GM21723 (cell line): ENCODE results near the gene KDM6A.
"Not testable (repeated sequence)": the region's sequence is repeated elsewhere in the genome, so short reads cannot be mapped to it uniquely, and the experiment has no call there.

Experiments
- ATAC-seq: cut with Tn5 transposase; IDR thresholded peaks from one replicate; pipeline ENCODE4 v1.9.1; 2021; ENCODE audit warnings: mild to moderate bottlenecking, moderate library complexity; ENCODE audit not compliant: unreplicated experiment

Gene KDM6A

DNA sequence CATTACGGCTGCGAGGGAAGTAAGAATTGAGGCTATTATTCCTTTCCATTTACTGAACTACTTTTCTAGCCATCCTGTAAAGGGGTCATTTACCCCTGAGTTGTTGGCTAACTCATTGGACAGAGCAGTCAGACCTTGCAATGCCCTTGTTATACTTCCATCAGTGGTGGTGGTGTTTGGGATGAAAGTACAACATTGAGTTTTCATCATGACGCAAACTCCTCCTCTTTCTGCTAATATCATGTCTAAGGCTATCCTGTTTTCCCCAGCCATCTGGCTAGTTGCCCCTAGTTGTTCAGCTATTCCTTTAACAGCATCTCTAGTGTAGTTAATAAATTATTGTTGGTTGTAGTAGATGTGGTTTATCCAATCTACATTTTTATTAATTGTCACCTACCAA is 126.9 kb downstream of the KDM6A start:
- not testable (repeated sequence) for ATAC-seq

GRCh38 chrX:45001048-45001447 is 128.1 kb downstream of the KDM6A start:
- no peak for ATAC-seq

DNA sequence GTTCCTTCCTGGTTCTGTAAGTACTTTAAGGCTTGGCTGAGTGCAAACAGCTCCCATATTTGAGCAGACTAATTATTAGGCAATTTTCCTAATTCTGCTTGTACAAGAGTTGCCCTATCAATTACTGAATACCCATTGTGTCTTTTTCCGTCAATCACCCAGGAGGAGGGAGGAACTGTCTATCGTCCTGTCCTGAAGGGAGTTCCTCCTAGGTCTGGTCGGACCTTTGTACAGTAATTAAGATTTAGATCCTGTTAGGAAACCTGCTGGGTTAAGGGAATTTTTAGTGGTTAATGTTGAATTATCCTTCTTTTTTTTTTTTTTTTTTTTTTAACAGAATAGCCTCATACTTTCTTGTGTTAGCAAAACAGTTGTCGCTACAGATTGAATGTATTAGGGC is 130.1 kb downstream of the KDM6A start:
- ATAC-seq = no peak

- no peak for ATAC-seq
Observed at GRCh38 chrX:45006002-45006800, 133.2 kb downstream of the KDM6A start.

DNA sequence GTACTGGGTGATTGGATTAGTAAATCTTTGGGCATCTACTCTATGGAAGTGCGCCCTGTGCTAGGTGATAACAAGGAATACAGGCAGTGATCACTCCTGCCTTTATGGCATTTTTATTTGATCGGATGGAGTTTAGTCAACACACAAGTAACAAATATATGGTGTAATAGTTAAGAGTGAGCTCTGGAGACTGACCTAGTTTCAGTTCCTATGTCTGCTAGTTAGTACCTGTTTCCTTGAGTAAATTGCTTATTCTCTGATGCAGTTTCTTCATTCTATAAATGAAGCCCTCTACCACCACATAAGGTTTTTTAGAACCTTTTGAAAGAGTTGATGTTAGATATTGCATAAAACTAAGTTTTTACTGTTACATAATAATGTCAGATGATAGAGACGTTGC is 134.6 kb downstream of the KDM6A start:
- ATAC-seq = peak; percentile 95

DNA sequence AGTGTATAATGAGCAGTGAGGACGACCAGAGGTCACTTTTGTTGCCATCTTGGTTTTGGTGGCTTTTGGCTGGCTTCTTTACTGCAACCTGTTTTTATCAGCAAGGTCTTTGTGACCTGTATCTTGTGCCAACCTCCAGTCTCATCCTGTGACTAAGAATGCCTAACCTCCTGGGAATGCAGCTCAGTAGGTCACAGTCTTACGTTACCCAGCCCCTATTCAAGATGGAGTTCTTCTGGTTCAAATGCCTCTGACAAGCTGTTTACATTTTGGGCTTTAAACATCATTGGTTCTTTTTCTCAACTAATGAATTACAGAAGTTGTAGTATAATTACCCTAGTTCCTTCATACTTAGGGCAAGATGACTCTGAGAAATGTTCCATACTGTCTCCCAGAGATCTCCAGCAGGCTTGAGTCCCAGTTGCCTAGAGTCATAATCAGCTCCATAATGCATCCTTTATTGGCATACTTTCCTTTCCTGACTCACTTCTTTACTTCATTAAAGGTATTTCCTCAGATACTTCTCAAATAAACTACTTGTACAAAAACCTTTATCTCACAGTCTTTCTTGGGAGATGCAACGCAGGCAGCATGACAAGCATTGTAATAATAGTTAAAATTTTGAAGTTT is 136.5 kb downstream of the KDM6A start:
- no peak for ATAC-seq

DNA sequence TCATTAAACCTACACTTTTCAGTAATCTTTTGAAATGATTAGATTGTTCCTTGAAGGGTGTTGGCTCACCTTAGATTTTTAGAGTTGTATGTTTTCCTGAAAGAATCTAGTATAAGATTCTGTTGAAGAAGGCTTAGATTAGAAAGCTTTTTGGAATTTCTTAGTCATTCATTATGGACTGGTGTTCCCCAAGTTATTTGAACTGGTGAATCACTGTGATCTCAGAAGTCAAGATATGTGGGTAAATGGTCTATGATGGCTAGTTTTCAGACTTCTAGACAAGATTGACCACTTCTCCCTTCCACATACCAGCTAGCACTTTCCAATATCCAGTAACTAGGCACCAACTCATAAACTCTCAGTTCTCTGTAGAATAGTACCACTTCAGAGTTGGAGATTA is 138.1 kb downstream of the KDM6A start:
- ATAC-seq = no peak

- no peak for ATAC-seq
Observed at GRCh38 chrX:45011597-45011996, 138.6 kb downstream of the KDM6A start.

DNA sequence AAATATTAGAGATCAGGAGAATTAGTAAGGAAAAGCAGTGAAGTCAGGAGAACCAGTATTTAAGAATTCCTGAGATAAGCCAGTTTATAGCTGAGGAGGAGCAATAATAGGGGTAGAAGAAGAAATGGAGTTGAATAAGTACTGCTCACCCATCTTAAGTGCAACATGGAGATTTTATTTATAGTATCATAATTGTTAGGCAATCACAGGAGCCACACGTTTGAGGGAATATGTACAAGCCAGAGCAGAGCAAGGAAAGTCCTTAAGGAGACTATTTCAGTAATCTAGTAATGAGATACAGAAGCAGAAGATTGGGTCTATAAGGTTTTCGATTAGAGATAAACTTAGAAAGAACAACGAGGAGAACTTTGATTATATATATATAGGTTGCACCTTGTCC is 145.0 kb downstream of the KDM6A start:
- no peak for ATAC-seq

DNA sequence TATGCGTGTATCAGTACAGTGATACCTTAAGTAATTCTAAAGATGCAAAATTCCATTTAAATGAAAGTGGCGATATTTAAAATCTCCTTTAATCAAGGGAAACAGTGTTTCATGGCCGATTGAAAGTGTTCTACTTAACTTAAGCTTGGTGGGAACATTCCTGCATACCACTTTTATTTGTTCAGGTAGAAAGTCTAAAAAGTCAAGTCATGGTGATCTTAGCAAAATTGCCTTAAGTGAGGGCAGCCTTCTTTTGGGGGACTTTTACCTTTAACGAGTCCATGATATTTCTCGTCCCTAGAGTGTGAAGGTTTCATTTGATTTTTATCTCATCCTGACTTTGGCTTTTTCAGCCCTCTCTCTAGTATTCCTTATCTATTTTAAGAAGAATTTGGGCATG is 149.2 kb downstream of the KDM6A start:
- no peak for ATAC-seq

GRCh38 chrX:45024501-45024900 is 151.5 kb downstream of the KDM6A start:
- ATAC-seq = no peak

DNA sequence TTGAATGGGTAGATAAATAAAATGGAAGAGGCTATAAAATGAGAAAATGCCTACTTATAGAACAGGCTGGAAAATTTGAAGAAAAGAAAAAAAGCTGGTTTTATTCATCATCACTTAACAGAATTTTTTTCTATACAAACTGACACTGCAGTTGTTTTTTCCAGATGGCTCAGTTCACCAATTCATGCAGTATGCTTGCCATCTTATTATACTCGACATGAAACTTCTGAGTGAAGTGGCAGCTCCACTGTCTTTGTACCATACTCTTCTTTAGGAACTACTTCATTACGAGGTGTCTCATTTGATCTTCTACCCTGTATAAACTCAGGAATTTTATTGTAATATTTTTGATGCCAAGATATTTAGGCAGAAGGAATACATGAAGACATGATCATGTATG is 153.0 kb downstream of the KDM6A start:
- ATAC-seq = no peak

DNA sequence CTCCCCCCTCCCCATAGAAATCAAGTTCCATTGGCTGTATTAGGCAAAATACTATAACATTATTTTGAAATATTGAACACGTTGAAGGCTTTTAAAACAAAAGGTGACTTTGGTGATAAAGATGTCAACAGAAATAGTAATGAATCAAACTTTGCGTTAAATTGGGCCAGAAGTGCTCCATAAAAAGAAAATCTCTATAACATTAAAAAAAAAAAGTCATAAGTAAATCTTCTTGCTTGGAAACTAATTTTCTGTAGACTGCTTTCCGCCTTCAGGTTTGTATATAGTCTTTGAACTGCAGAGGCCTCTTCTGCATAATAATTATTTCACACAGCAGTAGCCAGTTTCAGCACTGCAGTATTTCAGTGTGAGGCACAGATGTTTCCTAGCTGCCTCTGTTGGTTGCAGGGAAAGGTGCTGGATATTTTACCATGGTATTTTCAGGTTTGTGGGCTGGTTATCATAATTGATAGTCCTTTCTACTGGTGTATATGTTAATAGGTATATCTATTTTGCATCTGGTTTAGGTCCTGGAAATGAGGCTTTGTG is 158.9 kb downstream of the KDM6A start:
- ATAC-seq = no peak

DNA sequence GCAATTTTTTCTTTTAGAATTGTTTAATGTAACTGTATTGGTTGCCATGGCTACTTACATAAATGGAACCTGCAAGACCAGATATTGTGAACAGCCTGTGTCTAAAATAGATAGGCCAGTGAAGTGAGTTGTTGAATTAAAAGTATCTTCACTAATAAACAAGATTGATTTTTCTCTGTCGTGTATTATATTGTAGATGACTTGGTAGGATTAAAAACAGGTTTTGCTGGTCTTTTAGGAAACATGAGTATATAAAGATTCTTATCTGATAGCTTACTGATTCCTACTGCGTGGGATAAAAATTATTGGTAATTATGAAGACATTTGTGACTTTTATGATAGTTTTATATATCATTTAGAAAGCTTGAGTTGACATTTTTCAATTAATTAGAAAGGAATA is 162.1 kb downstream of the KDM6A start:
- no peak for ATAC-seq

DNA sequence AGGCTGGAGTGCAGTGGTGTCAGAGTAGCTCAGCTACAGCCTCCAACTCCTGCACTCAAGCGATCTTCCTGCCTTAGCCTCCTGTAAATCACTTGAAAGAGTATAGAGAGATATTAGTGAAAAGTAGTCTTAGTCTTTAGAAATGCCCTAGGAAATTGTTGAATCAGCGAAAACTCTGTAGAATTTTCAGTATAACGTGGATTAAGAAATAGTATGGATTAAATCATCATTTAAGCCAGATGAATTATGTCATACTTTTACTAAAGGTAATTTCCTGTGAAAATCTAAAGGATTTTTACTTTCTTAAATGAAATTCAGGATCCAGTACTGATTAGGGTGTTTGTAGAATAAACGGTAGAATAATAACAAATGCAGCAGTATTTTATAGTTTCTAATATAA is 163.2 kb downstream of the KDM6A start:
- ATAC-seq = no peak

- ATAC-seq = not testable (repeated sequence)
Observed at GRCh38 chrX:45040137-45040536, 167.1 kb downstream of the KDM6A start.

DNA sequence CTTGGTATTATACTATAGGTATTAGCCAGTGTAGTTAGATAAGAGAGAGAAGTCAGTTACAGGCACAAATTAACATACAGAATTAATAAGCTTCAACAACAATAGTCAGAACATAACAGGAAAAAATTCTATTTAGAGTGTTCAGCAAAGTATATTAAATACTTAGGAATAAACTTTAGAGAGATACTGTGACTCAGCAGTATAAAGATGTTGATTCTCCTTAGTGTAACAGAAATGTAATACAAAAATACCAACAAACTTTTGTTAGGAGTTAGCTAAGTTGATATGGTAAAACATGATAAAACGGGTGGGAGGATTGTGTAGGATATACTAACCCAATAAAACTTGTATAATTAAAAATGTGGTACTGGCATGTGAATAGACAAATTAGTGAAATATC is 173.4 kb downstream of the KDM6A start:
- ATAC-seq = no peak

GRCh38 chrX:45050558-45050957 is 177.6 kb downstream of the KDM6A start:
- no peak for ATAC-seq

DNA sequence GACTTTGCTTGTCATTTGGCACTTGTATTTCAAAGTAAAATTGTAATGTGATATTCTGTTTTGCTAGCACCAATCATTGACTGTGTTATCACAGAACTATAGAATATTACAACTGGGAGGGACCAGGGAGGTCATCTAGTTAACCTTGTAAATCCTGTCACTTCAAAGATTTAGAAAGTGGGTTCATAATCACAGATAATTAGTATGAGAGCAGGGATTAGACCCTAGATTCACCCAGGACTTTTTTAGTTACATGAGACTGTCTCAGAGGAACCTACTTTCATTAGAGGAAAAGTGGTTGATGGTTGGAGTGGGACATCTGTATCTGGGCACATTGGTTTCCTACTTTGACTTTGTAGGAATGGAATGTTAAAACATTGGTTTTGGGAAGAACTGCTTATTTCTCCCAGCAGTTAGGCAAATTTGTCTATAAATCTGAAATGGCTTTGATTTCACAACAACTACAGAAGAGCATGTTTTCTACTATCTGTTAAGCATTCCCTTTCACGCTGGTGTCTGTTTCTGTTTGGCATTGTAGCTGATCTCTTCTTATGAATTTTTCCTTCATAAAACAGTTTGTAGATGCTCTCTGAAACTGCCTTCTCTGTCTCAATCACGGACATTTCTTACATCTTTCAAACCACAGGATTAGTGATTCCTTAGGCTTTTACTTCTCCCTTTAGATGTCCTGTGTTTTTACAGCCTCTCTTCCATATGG is 183.6 kb downstream of the KDM6A start:
- no peak for ATAC-seq

- ATAC-seq = not testable (repeated sequence)
Observed at GRCh38 chrX:45059906-45060305, 186.9 kb downstream of the KDM6A start.

GRCh38 chrX:45063319-45064095 is 190.5 kb downstream of the KDM6A start:
- no peak for ATAC-seq
